ENCODE data around the gene TRIP12. TPM values are rescaled to one million over a fixed set of nuclear protein-coding genes. Genes with fewer than 3 reads are reported as not detected.

Gene TRIP12
- total and polyA plus RNA-seq, 2 of the 8 experiments (the other 6 are each of a cell fraction or from before 2014, with no cell fraction given), result 23.1 to 174 TPM

GRCh38 chr2:229869226-229869625, 52.6 kb downstream of the TRIP12 start:
- Histone ChIP-seq H3K56ac (replicated peaks; ENCODE audit: insufficient read length, low read depth, low read length) (no peak overlapping the region), H3K79me1 (ENCODE audit: low read depth, low read length) (peaks cover 2% of the 10 kb centered on the region; the same call in 1 of the 2 replicates), H3K23me2 (ENCODE audit: low read depth, low read length) (no peaks in the 10 kb centered on the region), H2BK12ac (ENCODE audit: low read depth, low read length) (no peak overlapping the region), H2BK120ac (replicated peaks; ENCODE audit: low read depth, low read length) (no peak overlapping the region), H4K5ac (ENCODE audit: insufficient read length, low read depth, low read length) (no peak overlapping the region), H3K27me3 (replicated peaks in 1 of 4; ENCODE audit: control insufficient read depth in 3 of 4, extremely low read depth in 1 of 4, insufficient read depth in 3 of 4, low read length in 3 of 4) (no peaks in the 10 kb centered on the region), H3K79me2 (ENCODE audit: control insufficient read depth in 1 of 2, insufficient read depth in 2 of 2, low read length in 2 of 2) (peaks cover 3 to 71% of the 10 kb centered on the region in 2 experiments; a peak in 3 of 4 replicates), H3K9me3 (ENCODE audit: insufficient read depth in 2 of 2, low read depth in 1 of 2, low read length in 1 of 2) (no peaks in the 10 kb centered on the region), H2AFZ (ENCODE audit: low read length) (no peak overlapping the region), H2BK20ac (ENCODE audit: low read length) (no peak overlapping the region), H4K20me1 (replicated peaks in 1 of 2; ENCODE audit: control insufficient read depth in 1 of 2, insufficient read depth in 2 of 2, low read length in 2 of 2) (no peaks in the 10 kb centered on the region), H2BK5ac (ENCODE audit: low read depth, low read length) (no peak overlapping the region), H3K4me1 (replicated peaks in 1 of 4; ENCODE audit: control insufficient read depth in 3 of 4, insufficient read depth in 4 of 4, low read length in 3 of 4) (no peaks in the 10 kb centered on the region; a peak in 1 of 7 replicates), H3K36me3 (ENCODE audit: control insufficient read depth in 2 of 4, insufficient read depth in 4 of 4, low read length in 3 of 4) (peaks cover 0 to 5% (median 2%) of the 10 kb centered on the region in 4 experiments; a peak in 2 of 8 replicates), H3K27ac (ENCODE audit: low read depth, low read length) (no peak overlapping the region), H2BK15ac (ENCODE audit: low read length) (no peak overlapping the region), H4K91ac (replicated peaks; ENCODE audit: insufficient read length, low read length) (no peak overlapping the region), H3K4ac (replicated peaks; ENCODE audit: insufficient read length, low read depth, low read length) (no peak overlapping the region), H3K9ac (replicated peaks in 1 of 4; ENCODE audit: extremely low read depth in 1 of 4, low read depth in 3 of 4, low read length in 3 of 4) (no peak overlapping the region), H4K8ac (ENCODE audit: extremely low read depth, insufficient read depth, low read length) (no peak overlapping the region), H3K23ac (ENCODE audit: insufficient read length) (no peak overlapping the region), H3K4me2 (ENCODE audit: insufficient read depth in 1 of 2, low read depth in 2 of 2, low read length in 2 of 2) (no peak overlapping the region), H3K14ac (ENCODE audit: insufficient read length) (no peak overlapping the region), H2AK5ac (ENCODE audit: low read depth, low read length) (no peak overlapping the region), H3K18ac (ENCODE audit: extremely low read depth, low read length) (no peak overlapping the region), H3K4me3 (ENCODE audit: extremely low read depth in 1 of 4, insufficient read depth in 2 of 4, low read depth in 3 of 4, low read length in 4 of 4) (no peak overlapping the region)
- 77% methylated on average over 3 of the region's 3 CpGs; no CpG with 5 or more reads in 1 of the 2 experiments for WGBS, 2 experiments (ENCODE audit: extremely low coverage in 1 of 2, insufficient coverage in 1 of 2, insufficient read length in 1 of 2, insufficient replicate concordance in 2 of 2, low coverage in 1 of 2, low lambda C conversion rate in 2 of 2, missing lambda C conversion rate in 1 of 2)
- CTCF ChIA-PET (ENCODE audit: partially characterized antibody), result no interaction called here
- FAIRE-seq (no peak), DNase-seq (ENCODE audit: low read depth in 1 of 2, low spot score in 2 of 2) (no peak)
- POLR2A ChIA-PET (ENCODE audit: partially characterized antibody), result no interaction called here
- TF ChIP-seq NRF1 (IDR thresholded peaks at IDR 0.05; ENCODE audit: low read depth, low read length) (no peak), SIN3A (conservative IDR thresholded peaks at IDR 0.05 in 1 of 2, IDR thresholded peaks at IDR 0.05 in 1 of 2; ENCODE audit: low read depth in 1 of 2, low read length in 2 of 2) (no peak), EP300 (IDR thresholded peaks at IDR 0.05; ENCODE audit: borderline replicate concordance in 1 of 2, low read depth in 2 of 2, low read length in 2 of 2) (no peak), GABPA (IDR thresholded peaks at IDR 0.05; ENCODE audit: borderline replicate concordance, insufficient read depth, low read length) (no peak), CHD1 (IDR thresholded peaks at IDR 0.05; ENCODE audit: low read depth, low read length) (no peak), TAF7 (optimal IDR thresholded peaks at IDR 0.05; ENCODE audit: borderline replicate concordance, low read depth, low read length) (no peak), TCF12 (IDR thresholded peaks at IDR 0.05; ENCODE audit: low read depth, low read length) (no peak), GTF2F1 (IDR thresholded peaks at IDR 0.05; ENCODE audit: borderline replicate concordance, low read depth, low read length) (no peak), MAFK (IDR thresholded peaks at IDR 0.05; ENCODE audit: low read depth, low read length) (no peak), HDAC6 (IDR thresholded peaks at IDR 0.05; ENCODE audit: low read depth, low read length) (no peak)
- TF ChIP-seq, protein P1, sequence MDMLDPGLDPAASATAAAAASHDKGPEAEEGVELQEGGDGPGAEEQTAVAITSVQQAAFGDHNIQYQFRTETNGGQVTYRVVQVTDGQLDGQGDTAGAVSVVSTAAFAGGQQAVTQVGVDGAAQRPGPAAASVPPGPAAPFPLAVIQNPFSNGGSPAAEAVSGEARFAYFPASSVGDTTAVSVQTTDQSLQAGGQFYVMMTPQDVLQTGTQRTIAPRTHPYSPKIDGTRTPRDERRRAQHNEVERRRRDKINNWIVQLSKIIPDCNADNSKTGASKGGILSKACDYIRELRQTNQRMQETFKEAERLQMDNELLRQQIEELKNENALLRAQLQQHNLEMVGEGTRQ (IDR thresholded peaks at IDR 0.05; ENCODE audit: low read length), result no peak
